Osteocyte (in vitro differentiated cells): ENCODE results near the gene STAT4. TPM values are rescaled to one million over a fixed set of nuclear protein-coding genes. Genes with fewer than 3 reads are reported as not detected.

Source experiments
- DNase-seq: peaks from one replicate; pipeline ENCODE4 v3.0.0; 2021; ENCODE audit warnings: mixed read lengths; ENCODE audit not compliant: unreplicated experiment; ENCODE audit errors: extremely low spot score
- H3K27ac Mint-ChIP-seq: one replicate; pipeline ENCODE4 v1.8.0; 2021; ENCODE audit warnings: mild to moderate bottlenecking, mixed read lengths; ENCODE audit not compliant: unreplicated experiment
- H3K27me3 Mint-ChIP-seq: one replicate; pipeline ENCODE4 v1.8.0; 2021; ENCODE audit warnings: mixed read lengths; ENCODE audit not compliant: unreplicated experiment
- H3K36me3 Mint-ChIP-seq: one replicate; pipeline ENCODE4 v1.8.0; 2021; ENCODE audit warnings: mixed read lengths; ENCODE audit not compliant: unreplicated experiment
- H3K4me1 Mint-ChIP-seq: one replicate; pipeline ENCODE4 v1.8.0; 2021; ENCODE audit warnings: mixed read lengths; ENCODE audit not compliant: unreplicated experiment
- H3K4me3 Mint-ChIP-seq: one replicate; pipeline ENCODE4 v1.8.0; 2021; ENCODE audit warnings: mild to moderate bottlenecking, moderate library complexity, mixed read lengths; ENCODE audit not compliant: unreplicated experiment
- H3K9me3 Mint-ChIP-seq: one replicate; pipeline ENCODE4 v1.8.0; 2021; ENCODE audit warnings: mixed read lengths; ENCODE audit not compliant: unreplicated experiment
- total RNA-seq: library from RNA; stranded (reverse); gene quantifications from 2 replicates; pipeline ENCODE4 v1.2.1, GENCODE V29; 2021
- TF ChIP-seq, protein P1 (sequence below): fragments of 200-600 bp; sonication (generic); IDR thresholded peaks from 2 replicates; pipeline ENCODE4 v1.5.0; 2021; ENCODE audit warnings: antibody characterized with exemption, mild to moderate bottlenecking, moderate library complexity

The STAT4 gene
- total RNA-seq, 1 donor from 2014 or later, result 1.3 TPM

DNA sequence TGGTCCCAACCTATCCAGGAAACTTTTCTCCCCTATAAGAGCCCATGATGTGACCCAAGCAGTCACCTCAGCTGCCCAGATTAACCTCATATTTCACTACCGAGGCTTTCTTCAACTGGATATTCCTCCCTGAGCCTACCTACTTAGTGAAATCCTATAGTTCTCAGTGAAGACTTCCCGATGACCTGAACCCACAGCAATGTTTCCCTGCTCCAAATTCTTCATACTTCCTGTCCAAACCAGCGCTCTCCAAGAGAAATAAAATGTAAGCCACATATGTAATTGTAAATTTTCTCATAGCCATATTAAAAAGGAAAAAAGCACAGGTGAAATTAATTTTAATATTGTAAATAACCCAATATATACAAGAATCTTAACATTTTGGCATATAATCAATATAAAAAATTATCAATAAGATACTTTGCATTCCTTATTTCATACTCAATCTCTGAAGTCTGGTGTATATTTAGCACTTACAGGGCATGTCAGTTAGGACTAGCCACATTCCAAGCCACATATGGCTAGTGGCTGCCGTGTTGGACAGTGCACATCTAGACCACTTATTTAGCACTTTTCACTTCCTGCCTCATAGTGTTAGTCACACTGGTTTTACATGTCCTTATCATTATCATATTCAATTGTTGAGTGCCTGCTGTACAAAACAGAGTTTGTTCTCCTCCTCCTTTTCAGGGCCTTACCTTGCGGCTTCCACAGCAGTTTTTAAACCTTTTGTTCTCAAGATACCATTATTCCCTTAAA is 1.9 kb upstream of the STAT4 start:
- no peak for DNase-seq
- Mint-ChIP-seq H3K9me3 (no peaks in the 10 kb centered on the region), H3K27ac (no peak overlapping the region), H3K4me1 (peaks cover 10% of the 10 kb centered on the region), H3K27me3 (peaks cover 10% of the 10 kb centered on the region), H3K36me3 (no peaks in the 10 kb centered on the region), H3K4me3 (no peak overlapping the region)
- TF ChIP-seq, protein P1, sequence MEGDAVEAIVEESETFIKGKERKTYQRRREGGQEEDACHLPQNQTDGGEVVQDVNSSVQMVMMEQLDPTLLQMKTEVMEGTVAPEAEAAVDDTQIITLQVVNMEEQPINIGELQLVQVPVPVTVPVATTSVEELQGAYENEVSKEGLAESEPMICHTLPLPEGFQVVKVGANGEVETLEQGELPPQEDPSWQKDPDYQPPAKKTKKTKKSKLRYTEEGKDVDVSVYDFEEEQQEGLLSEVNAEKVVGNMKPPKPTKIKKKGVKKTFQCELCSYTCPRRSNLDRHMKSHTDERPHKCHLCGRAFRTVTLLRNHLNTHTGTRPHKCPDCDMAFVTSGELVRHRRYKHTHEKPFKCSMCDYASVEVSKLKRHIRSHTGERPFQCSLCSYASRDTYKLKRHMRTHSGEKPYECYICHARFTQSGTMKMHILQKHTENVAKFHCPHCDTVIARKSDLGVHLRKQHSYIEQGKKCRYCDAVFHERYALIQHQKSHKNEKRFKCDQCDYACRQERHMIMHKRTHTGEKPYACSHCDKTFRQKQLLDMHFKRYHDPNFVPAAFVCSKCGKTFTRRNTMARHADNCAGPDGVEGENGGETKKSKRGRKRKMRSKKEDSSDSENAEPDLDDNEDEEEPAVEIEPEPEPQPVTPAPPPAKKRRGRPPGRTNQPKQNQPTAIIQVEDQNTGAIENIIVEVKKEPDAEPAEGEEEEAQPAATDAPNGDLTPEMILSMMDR, result no peak

DNA sequence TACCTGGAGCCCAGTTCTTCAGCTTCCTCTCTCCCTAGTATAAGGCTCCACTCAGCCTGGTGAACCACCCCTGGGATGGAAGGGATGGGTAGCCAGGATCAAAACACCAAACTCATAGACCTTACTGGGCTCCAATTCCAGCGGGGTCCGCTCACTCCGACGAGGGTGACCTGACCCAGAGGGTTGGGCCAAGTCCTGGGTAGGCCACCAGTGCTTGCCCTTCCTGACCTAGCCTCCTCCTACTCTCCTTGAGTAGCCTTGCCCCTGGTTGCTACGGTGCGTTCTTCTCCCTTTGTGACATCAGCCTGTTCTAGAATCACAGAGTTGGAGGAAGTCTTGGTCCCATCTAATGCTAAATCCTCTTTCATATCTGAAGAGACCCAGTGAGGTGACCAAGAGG is 537 bp upstream of the STAT4 start:
- TF ChIP-seq, protein P1, result no peak
- H3K36me3 Mint-ChIP-seq, result no peaks in the 10 kb centered on the region
- H3K27ac Mint-ChIP-seq, result no peak overlapping the region
- peaks cover 12% of the 10 kb centered on the region for H3K27me3 Mint-ChIP-seq
- H3K4me3 Mint-ChIP-seq, result peak overlapping the region; percentile 73
- DNase-seq, result no peak
- no peaks in the 10 kb centered on the region for H3K9me3 Mint-ChIP-seq
- H3K4me1 Mint-ChIP-seq, result peaks cover 10% of the 10 kb centered on the region

DNA sequence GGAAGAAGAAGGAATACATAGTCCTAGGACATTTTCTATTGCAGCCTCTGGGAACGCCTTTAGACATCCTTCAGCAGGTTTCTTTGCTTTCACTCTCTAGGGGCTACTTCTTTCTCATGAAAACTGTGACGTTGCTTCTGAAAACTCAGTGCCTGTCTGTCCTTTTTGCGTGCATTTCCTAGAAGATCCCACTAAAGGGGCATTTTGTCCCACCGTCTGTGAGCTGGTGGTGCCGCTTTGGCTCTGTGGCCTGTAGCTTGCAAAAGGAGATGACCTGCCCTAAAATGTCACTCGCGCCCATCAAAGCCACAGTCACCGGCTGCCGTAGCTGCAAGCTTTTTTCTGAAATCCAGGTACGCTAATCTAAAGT is 579 bp downstream of the STAT4 start:
- Mint-ChIP-seq H3K4me3 (peak overlapping the region; percentile 73), H3K36me3 (no peaks in the 10 kb centered on the region), H3K27me3 (peaks cover 12% of the 10 kb centered on the region), H3K4me1 (peaks cover 10% of the 10 kb centered on the region), H3K27ac (no peak overlapping the region), H3K9me3 (no peaks in the 10 kb centered on the region)
- no peak for DNase-seq
- TF ChIP-seq, protein P1, result no peak

DNA sequence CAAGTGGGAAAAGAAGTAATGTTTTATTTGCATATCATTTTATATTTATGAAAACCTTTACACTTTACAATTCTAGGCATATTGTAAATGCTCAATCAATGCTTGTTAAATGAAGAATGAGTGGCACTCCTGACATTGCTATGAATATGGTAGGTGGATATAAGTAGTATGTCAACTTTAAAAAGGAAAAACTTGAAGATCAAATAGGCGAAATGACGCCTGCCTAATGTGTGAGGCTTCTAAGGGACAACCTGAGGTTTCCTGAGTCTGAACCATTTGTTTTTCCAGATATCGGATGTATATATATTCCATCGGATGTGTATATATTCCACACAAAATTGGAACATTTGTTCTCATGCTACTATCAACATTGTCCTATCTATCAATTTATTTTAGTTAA is 1.4 kb downstream of the STAT4 start:
- H3K9me3 Mint-ChIP-seq, result no peaks in the 10 kb centered on the region

DNA sequence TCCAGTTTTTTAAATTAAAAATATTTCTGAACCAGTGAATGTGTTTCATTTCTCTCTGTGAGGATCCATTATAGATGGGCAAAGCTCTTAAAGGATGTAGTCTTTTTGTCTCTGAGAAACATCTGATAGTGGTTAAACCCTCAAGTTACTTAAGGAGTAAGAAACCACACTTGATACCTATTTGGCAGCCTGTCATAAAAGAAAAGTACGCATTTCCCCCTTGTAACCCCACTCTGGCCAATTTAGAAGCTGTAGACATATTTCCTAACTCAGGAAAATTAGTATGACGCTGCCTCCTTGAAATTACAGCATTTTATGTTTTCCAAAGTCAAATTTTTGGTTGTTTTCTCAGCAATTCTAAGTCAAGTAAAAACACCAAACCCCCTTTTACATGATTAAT is 2.0 kb downstream of the STAT4 start:
- TF ChIP-seq, protein P1, result no peak
- H3K4me3 Mint-ChIP-seq, result no peak overlapping the region
- no peak for DNase-seq
- H3K9me3 Mint-ChIP-seq, result no peaks in the 10 kb centered on the region
- peaks cover 18% of the 10 kb centered on the region for H3K27me3 Mint-ChIP-seq
- H3K27ac Mint-ChIP-seq, result no peak overlapping the region
- peaks cover 10% of the 10 kb centered on the region for H3K4me1 Mint-ChIP-seq
- H3K36me3 Mint-ChIP-seq, result no peaks in the 10 kb centered on the region

More for the DNA sequence above, 1.4 kb downstream of the STAT4 start:
- Mint-ChIP-seq H3K27me3 (peaks cover 12% of the 10 kb centered on the region), H3K4me1 (peaks cover 10% of the 10 kb centered on the region), H3K36me3 (no peaks in the 10 kb centered on the region), H3K27ac (no peak overlapping the region), H3K4me3 (no peak overlapping the region)
- TF ChIP-seq, protein P1, result no peak
- DNase-seq, result no peak
